ENCODE data around the gene CDH13. TPM values are rescaled to one million over a fixed set of nuclear protein-coding genes. Genes with fewer than 3 reads are reported as not detected.

Gene CDH13
- total and polyA plus RNA-seq, 2 experiments from 2014 or later: 1.6 to 4.4 TPM

- H3K27me3 Mint-ChIP-seq (ENCODE audit: insufficient read depth, low read depth, poor library complexity): no peaks in the 10 kb centered on the region
- no peaks in the 10 kb centered on the region for H3K36me3 Mint-ChIP-seq (ENCODE audit: low read depth)
- DNase-seq (ENCODE audit: low spot score) (no peak), ATAC-seq (no peak)
- H3K27ac Mint-ChIP-seq: no peak overlapping the region
- H3K27me3 ChIP-seq (ENCODE audit: insufficient read depth): no peaks in the 10 kb centered on the region
- no peaks in the 10 kb centered on the region for H3K79me2 ChIP-seq (replicated peaks; ENCODE audit: insufficient read depth)
- TF ChIP-seq POLR2AphosphoS5 (IDR thresholded peaks at IDR 0.05; ENCODE audit: low read depth) (no peak), CTCF (conservative IDR thresholded peaks at IDR 0.05; ENCODE audit: low read depth in 2 of 2) (no peak), STAT1 (IDR thresholded peaks at IDR 0.05; ENCODE audit: unreplicated experiment) (no peak), ZNF331 (CRISPR knock-in tag; IDR thresholded peaks at IDR 0.05; ENCODE audit: low read depth) (no peak), CREB1 (CRISPR knock-in tag; IDR thresholded peaks at IDR 0.05; ENCODE audit: low read depth) (no peak), ZNF114 (CRISPR knock-in tag; IDR thresholded peaks at IDR 0.05) (no peak), EZH2phosphoT487 (IDR thresholded peaks at IDR 0.05; ENCODE audit: unreplicated experiment) (no peak)
- H3K36me3 ChIP-seq (ENCODE audit: insufficient read depth): no peaks in the 10 kb centered on the region
- no peaks in the 10 kb centered on the region for H3K4me1 ChIP-seq (ENCODE audit: insufficient read depth)
- no peak overlapping the region for H3K4me3 ChIP-seq
- no peak overlapping the region for H3K27ac ChIP-seq (ENCODE audit: low read depth)
- H2AFZ ChIP-seq: no peak overlapping the region
- H4K20me1 ChIP-seq (replicated peaks; ENCODE audit: insufficient read depth): no peaks in the 10 kb centered on the region
- H3K9me2 ChIP-seq (ENCODE audit: insufficient read depth): peaks cover 4% of the 10 kb centered on the region; the same call in 1 of the 2 replicates
- H3F3A ChIP-seq (replicated peaks; ENCODE audit: low read depth): no peaks in the 10 kb centered on the region
- no peaks in the 10 kb centered on the region for H3K9me3 Mint-ChIP-seq
- no peak overlapping the region for H3K4me3 Mint-ChIP-seq
- H3K4me2 ChIP-seq: no peak overlapping the region
- H3K4me1 Mint-ChIP-seq: peaks cover 15% of the 10 kb centered on the region; the same call in 2 of the 3 replicates
These were observed 265.1 kb downstream of the CDH13 start for GRCh38 chr16:82891918-82892317.

GRCh38 chr16:82892324-82892723 is 265.6 kb downstream of the CDH13 start:
- no peaks in the 10 kb centered on the region for H3K36me3 Mint-ChIP-seq (ENCODE audit: low read depth)
- Histone ChIP-seq H3K79me2 (replicated peaks; ENCODE audit: insufficient read depth) (no peaks in the 10 kb centered on the region), H3K4me1 (ENCODE audit: insufficient read depth) (no peaks in the 10 kb centered on the region), H3F3A (replicated peaks; ENCODE audit: low read depth) (no peaks in the 10 kb centered on the region), H3K36me3 (ENCODE audit: insufficient read depth) (no peaks in the 10 kb centered on the region), H4K20me1 (replicated peaks; ENCODE audit: insufficient read depth) (no peaks in the 10 kb centered on the region), H3K4me3 (no peak overlapping the region), H3K4me2 (no peak overlapping the region), H3K27me3 (ENCODE audit: insufficient read depth) (no peaks in the 10 kb centered on the region), H2AFZ (no peak overlapping the region), H3K27ac (ENCODE audit: low read depth) (no peak overlapping the region), H3K9me2 (ENCODE audit: insufficient read depth) (peaks cover 4% of the 10 kb centered on the region; the same call in 1 of the 2 replicates)
- DNase-seq (ENCODE audit: low spot score): no peak
- H3K4me1 Mint-ChIP-seq: peaks cover 11% of the 10 kb centered on the region; the same call in 2 of the 3 replicates
- H3K9me3 Mint-ChIP-seq: no peaks in the 10 kb centered on the region
- no peaks in the 10 kb centered on the region for H3K27me3 Mint-ChIP-seq (ENCODE audit: insufficient read depth, low read depth, poor library complexity)
- H3K4me3 Mint-ChIP-seq: no peak overlapping the region
- no peak for ATAC-seq
- H3K27ac Mint-ChIP-seq: no peak overlapping the region
- TF ChIP-seq CREB1 (CRISPR knock-in tag; IDR thresholded peaks at IDR 0.05; ENCODE audit: low read depth): no peak
- no peak for TF ChIP-seq EZH2 (IDR thresholded peaks at IDR 0.05; ENCODE audit: low read depth, unreplicated experiment)
- TF ChIP-seq, protein P1, sequence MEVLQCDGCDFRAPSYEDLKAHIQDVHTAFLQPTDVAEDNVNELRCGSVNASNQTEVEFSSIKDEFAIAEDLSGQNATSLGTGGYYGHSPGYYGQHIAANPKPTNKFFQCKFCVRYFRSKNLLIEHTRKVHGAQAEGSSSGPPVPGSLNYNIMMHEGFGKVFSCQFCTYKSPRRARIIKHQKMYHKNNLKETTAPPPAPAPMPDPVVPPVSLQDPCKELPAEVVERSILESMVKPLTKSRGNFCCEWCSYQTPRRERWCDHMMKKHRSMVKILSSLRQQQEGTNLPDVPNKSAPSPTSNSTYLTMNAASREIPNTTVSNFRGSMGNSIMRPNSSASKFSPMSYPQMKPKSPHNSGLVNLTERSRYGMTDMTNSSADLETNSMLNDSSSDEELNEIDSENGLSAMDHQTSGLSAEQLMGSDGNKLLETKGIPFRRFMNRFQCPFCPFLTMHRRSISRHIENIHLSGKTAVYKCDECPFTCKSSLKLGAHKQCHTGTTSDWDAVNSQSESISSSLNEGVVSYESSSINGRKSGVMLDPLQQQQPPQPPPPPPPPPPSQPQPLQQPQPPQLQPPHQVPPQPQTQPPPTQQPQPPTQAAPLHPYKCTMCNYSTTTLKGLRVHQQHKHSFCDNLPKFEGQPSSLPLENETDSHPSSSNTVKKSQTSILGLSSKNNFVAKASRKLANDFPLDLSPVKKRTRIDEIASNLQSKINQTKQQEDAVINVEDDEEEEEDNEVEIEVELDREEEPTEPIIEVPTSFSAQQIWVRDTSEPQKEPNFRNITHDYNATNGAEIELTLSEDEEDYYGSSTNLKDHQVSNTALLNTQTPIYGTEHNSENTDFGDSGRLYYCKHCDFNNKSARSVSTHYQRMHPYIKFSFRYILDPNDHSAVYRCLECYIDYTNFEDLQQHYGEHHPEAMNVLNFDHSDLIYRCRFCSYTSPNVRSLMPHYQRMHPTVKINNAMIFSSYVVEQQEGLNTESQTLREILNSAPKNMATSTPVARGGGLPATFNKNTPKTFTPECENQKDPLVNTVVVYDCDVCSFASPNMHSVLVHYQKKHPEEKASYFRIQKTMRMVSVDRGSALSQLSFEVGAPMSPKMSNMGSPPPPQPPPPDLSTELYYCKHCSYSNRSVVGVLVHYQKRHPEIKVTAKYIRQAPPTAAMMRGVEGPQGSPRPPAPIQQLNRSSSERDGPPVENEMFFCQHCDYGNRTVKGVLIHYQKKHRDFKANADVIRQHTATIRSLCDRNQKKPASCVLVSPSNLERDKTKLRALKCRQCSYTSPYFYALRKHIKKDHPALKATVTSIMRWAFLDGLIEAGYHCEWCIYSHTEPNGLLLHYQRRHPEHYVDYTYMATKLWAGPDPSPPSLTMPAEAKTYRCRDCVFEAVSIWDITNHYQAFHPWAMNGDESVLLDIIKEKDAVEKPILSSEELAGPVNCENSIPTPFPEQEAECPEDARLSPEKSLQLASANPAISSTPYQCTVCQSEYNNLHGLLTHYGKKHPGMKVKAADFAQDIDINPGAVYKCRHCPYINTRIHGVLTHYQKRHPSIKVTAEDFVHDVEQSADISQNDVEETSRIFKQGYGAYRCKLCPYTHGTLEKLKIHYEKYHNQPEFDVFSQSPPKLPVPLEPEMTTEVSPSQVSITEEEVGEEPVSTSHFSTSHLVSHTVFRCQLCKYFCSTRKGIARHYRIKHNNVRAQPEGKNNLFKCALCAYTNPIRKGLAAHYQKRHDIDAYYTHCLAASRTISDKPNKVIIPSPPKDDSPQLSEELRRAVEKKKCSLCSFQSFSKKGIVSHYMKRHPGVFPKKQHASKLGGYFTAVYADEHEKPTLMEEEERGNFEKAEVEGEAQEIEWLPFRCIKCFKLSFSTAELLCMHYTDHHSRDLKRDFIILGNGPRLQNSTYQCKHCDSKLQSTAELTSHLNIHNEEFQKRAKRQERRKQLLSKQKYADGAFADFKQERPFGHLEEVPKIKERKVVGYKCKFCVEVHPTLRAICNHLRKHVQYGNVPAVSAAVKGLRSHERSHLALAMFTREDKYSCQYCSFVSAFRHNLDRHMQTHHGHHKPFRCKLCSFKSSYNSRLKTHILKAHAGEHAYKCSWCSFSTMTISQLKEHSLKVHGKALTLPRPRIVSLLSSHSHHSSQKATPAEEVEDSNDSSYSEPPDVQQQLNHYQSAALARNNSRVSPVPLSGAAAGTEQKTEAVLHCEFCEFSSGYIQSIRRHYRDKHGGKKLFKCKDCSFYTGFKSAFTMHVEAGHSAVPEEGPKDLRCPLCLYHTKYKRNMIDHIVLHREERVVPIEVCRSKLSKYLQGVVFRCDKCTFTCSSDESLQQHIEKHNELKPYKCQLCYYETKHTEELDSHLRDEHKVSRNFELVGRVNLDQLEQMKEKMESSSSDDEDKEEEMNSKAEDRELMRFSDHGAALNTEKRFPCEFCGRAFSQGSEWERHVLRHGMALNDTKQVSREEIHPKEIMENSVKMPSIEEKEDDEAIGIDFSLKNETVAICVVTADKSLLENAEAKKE (CRISPR knock-in tag; IDR thresholded peaks at IDR 0.05): no peak

Data from GM23338 (cell line).